RWPE1 (cell line): ENCODE results near the gene STOML2.
A peak's percentile ranks its signal among the peaks of the same experiment; 100 is the strongest.
"Not testable (repeated sequence)": the region's sequence is repeated elsewhere in the genome, so short reads cannot be mapped to it uniquely, and the experiment has no call there.

Source experiments
- CTCF ChIA-PET: fragments of 350-600 bp; sonication (Branson Sonifier 250); formaldehyde crosslinking; extraction: SDS; loops from one replicate; lab custom pipeline; 2021; lab: Yijun Ruan, JAX
- POLR2A ChIA-PET: fragments of 400-600 bp; formaldehyde crosslinking; extraction: SDS; loops from one replicate; lab custom pipeline; 2020; ENCODE audit warnings: antibody characterized with exemption; ENCODE audit not compliant: low non-redundant PET; lab: Yijun Ruan, JAX
- DNase-seq: peaks from one replicate; pipeline ENCODE4 v3.0.0; 2012; ENCODE audit warnings: low spot score
- H3K27ac ChIP-seq: fragments of 450-650 bp; 2 replicates; pipeline ENCODE4 v1.5.1; 2017
- CTCF ChIP-seq: fragments of 450-650 bp; conservative IDR thresholded peaks from 2 replicates; pipeline ENCODE4 v1.5.1; 2017; ENCODE audit warnings: low read depth, mild to moderate bottlenecking

Gene STOML2

GRCh38 chr9:35102769-35103659 is at the start of gene STOML2:
Gene STOML2 (minus strand): TSS chr9:35103131. CDS start chr9:35103094, 37 bp downstream.
- POLR2A ChIA-PET = interaction anchor here (0.8 to 1.6 kb wide), 4 partner anchors 9 to 30 kb away, joined by 3 to 10 read pairs (median 4); partner anchors contain the start of genes ATOSB and VCP
- CTCF ChIA-PET = interaction anchor here (0.7 to 1.0 kb wide), 2 partner anchors 12 to 1646 kb away, joined by 3 to 7 read pairs; no protein-coding TSS in a partner anchor
- peak; percentile 98 for DNase-seq
- no peak for TF ChIP-seq CTCF
- H3K27ac ChIP-seq = peak within 1 kb of the TSS; percentile 83

GRCh38 chr9:35147941-35148563 is 45.1 kb upstream of the STOML2 start:
- POLR2A ChIA-PET, CTCF ChIA-PET, H3K27ac ChIP-seq, DNase-seq: not testable (repeated sequence)

GRCh38 chr9:35142037-35142436 is 39.1 kb upstream of the STOML2 start:
- DNase-seq = no peak
- CTCF ChIA-PET = interaction anchor here (0.6 kb wide), 1 partner anchor 37 kb away, joined by 9 read pairs; no protein-coding TSS in a partner anchor
- no peak overlapping the region for H3K27ac ChIP-seq
- POLR2A ChIA-PET = no interaction called here
- no peak for TF ChIP-seq CTCF

GRCh38 chr9:35140093-35140492 is 37.2 kb upstream of the STOML2 start:
- POLR2A ChIA-PET = no interaction called here
- no peak for DNase-seq
- TF ChIP-seq CTCF = no peak
- H3K27ac ChIP-seq = no peak overlapping the region
- CTCF ChIA-PET = interaction anchor here (0.7 kb wide), 1 partner anchor 1533 kb away, joined by 4 read pairs; no protein-coding TSS in a partner anchor

GRCh38 chr9:35136866-35137265 is 33.9 kb upstream of the STOML2 start:
- no peak for DNase-seq
- no peak for TF ChIP-seq CTCF
- ChIA-PET CTCF (interaction anchor here (1.0 kb wide), 1 partner anchor 18 kb away, joined by 3 read pairs; no protein-coding TSS in a partner anchor), POLR2A (no interaction called here)
- H3K27ac ChIP-seq = no peak overlapping the region

GRCh38 chr9:35135988-35136387 is 33.1 kb upstream of the STOML2 start:
- DNase-seq = no peak
- no peak for TF ChIP-seq CTCF
- POLR2A ChIA-PET = no interaction called here
- CTCF ChIA-PET = interaction anchor here (0.7 to 1.0 kb wide), 3 partner anchors 17 to 127 kb away, joined by 3 to 4 read pairs (median 3); no protein-coding TSS in a partner anchor
- no peak overlapping the region for H3K27ac ChIP-seq
